Peyer's patch (tissue), 4 donors: Measurements from ENCODE around the gene SOBP.

Experiments
- POLR2A ChIP-seq, 2 donors: fragments of 450-650 bp; IDR thresholded peaks; one replicate each; pipeline ENCODE4 v1.5.1; 2017; ENCODE audit warnings: antibody characterized with exemption in 2 of 2, mild to moderate bottlenecking in 2 of 2, moderate library complexity in 2 of 2
- TF ChIP-seq, protein P1 (sequence below), 6 experiments: fragments of 450-650 bp in 4 of 6; fragments of 200-600 bp in 2 of 6; sonication (generic) in 1 of 6; IDR thresholded peaks; one replicate each; pipeline ENCODE4 v1.5.1; 2017 to 2019; ENCODE audit warnings: antibody characterized with exemption in 6 of 6, mild to moderate bottlenecking in 3 of 6, moderate library complexity in 1 of 6

DNA sequence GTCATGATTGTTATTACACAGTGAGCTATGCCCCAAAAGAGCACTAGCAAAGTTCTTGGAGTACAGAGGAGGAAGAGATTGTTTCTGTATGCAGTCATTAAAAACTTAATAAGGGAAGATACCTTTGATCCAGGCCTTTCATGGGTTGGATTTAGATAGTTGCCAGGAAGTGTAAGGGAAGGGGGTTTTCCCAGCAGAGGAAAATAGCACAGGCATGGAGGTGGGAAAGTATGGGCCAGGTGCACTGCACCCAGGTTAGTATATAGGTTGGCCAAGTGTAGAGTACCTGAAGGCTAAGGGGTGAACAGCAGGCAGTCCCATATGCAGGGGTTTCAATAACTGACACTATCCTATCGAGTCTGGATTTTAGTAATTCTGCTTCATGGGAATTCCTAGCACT, 101.4 kb downstream of the SOBP start:
- TF ChIP-seq, protein P1, sequence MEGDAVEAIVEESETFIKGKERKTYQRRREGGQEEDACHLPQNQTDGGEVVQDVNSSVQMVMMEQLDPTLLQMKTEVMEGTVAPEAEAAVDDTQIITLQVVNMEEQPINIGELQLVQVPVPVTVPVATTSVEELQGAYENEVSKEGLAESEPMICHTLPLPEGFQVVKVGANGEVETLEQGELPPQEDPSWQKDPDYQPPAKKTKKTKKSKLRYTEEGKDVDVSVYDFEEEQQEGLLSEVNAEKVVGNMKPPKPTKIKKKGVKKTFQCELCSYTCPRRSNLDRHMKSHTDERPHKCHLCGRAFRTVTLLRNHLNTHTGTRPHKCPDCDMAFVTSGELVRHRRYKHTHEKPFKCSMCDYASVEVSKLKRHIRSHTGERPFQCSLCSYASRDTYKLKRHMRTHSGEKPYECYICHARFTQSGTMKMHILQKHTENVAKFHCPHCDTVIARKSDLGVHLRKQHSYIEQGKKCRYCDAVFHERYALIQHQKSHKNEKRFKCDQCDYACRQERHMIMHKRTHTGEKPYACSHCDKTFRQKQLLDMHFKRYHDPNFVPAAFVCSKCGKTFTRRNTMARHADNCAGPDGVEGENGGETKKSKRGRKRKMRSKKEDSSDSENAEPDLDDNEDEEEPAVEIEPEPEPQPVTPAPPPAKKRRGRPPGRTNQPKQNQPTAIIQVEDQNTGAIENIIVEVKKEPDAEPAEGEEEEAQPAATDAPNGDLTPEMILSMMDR (IDR thresholded peaks at IDR 0.05), result no peak
- no peak for TF ChIP-seq POLR2A (IDR thresholded peaks at IDR 0.05)
